Tibial artery (tissue), 4 donors: ENCODE results near the gene CDK5.
A peak's percentile ranks its signal among the peaks of the same experiment; 100 is the strongest.

ENCODE experiments used
- DNase-seq, 2 donors: peaks; one replicate each; pipeline ENCODE4 v3.0.0-alpha.2; 2019
- H3K27ac ChIP-seq, 2 donors: fragments of 200-600 bp; sonication (generic) in 1 of 2; 1 replicate in 1 of 2; 2 replicates in 1 of 2; pipeline ENCODE4 v1.5.1; 2018 to 2019; ENCODE audit warnings: mild to moderate bottlenecking in 1 of 2
- H3K27me3 ChIP-seq, 2 donors: fragments of 200-600 bp; sonication (generic) in 1 of 2; one replicate each; pipeline versions ENCODE4 v1.5.1 to v1.6.0; 2016 to 2019
- H3K36me3 ChIP-seq, 3 donors: fragments of 200-600 bp; sonication (generic) in 2 of 3; one replicate each; pipeline ENCODE4 v1.5.1; 2016 to 2019; ENCODE audit warnings: mild to moderate bottlenecking in 2 of 3
- H3K4me1 ChIP-seq, 4 donors: fragments of 200-600 bp; sonication (generic) in 2 of 4; 1 replicate in 3 of 4; 2 replicates in 1 of 4; pipeline ENCODE4 v1.5.1; 2016 to 2019
- H3K4me3 ChIP-seq, 2 donors: fragments of 200-600 bp; sonication (generic) in 1 of 2; 1 replicate in 1 of 2; 2 replicates in 1 of 2; pipeline ENCODE4 v1.5.1; 2018 to 2019; ENCODE audit warnings: mild to moderate bottlenecking in 2 of 2
- H3K9me3 ChIP-seq, 3 donors: fragments of 200-600 bp; sonication (generic) in 1 of 3; one replicate each; pipeline ENCODE4 v1.5.1; 2016 to 2019
- intact Hi-C: fragments of 100-400 bp; cut with DNase I; formaldehyde crosslinking; loops from one replicate; pipeline ENCODE4 v1.15.0; 2023; ENCODE audit warnings: low total_unique reads
- TF ChIP-seq, protein P1 (sequence below), 2 experiments: fragments of 200-600 bp in 1 of 2; fragments of 450-650 bp in 1 of 2; IDR thresholded peaks; one replicate each; pipeline ENCODE4 v1.5.1; 2017 to 2019; ENCODE audit warnings: antibody characterized with exemption in 2 of 2, mild to moderate bottlenecking in 1 of 2, moderate library complexity in 1 of 2

Gene CDK5

DNA sequence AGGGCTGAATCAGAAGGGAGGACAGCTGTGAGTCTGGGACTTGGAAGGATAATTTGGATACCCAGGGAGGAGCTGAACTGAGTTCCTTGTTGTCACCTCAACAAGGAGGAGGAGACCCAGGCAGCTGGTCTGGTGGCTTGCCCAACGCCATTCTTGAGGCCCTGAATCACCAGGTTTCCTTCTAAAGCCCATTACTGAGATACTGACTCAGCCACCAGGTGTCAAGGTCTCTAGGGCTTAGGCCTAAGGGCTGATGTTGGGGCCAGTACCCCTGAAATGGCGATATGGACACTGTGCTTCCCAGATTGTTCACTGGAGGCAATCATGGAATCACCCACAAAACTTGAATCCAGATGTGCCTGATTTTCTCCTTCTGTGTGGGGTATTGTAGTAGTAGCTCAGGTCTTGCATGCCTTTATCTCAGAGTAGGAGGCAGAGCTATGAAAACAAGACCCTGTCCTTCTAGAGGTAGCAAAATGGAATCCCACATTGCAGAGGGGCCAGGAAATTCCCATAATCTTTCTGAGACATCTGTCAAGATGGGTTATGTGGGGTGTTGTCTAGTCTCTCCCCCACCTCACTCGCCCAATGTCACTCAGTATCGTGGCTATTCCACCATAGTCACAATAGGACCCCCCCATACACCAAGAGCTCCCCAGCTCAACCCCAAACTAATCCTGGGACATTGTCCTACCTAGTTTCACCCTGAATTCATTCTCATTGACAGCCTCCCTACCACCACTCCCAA, 31.6 kb downstream of the CDK5 start:
- Histone ChIP-seq H3K4me3 (no peak overlapping the region), H3K36me3 (no peaks in the 10 kb centered on the region), H3K27me3 (peaks cover 0 to 18% of the 10 kb centered on the region in 2 donors), H3K9me3 (no peaks in the 10 kb centered on the region), H3K27ac (no peak overlapping the region), H3K4me1 (peaks cover 0 to 12% (median 4%) of the 10 kb centered on the region in 4 donors)
- intact Hi-C loops: no loop called here
- TF ChIP-seq, protein P1, sequence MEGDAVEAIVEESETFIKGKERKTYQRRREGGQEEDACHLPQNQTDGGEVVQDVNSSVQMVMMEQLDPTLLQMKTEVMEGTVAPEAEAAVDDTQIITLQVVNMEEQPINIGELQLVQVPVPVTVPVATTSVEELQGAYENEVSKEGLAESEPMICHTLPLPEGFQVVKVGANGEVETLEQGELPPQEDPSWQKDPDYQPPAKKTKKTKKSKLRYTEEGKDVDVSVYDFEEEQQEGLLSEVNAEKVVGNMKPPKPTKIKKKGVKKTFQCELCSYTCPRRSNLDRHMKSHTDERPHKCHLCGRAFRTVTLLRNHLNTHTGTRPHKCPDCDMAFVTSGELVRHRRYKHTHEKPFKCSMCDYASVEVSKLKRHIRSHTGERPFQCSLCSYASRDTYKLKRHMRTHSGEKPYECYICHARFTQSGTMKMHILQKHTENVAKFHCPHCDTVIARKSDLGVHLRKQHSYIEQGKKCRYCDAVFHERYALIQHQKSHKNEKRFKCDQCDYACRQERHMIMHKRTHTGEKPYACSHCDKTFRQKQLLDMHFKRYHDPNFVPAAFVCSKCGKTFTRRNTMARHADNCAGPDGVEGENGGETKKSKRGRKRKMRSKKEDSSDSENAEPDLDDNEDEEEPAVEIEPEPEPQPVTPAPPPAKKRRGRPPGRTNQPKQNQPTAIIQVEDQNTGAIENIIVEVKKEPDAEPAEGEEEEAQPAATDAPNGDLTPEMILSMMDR (IDR thresholded peaks at IDR 0.05): no peak
- DNase-seq: no peak

DNA sequence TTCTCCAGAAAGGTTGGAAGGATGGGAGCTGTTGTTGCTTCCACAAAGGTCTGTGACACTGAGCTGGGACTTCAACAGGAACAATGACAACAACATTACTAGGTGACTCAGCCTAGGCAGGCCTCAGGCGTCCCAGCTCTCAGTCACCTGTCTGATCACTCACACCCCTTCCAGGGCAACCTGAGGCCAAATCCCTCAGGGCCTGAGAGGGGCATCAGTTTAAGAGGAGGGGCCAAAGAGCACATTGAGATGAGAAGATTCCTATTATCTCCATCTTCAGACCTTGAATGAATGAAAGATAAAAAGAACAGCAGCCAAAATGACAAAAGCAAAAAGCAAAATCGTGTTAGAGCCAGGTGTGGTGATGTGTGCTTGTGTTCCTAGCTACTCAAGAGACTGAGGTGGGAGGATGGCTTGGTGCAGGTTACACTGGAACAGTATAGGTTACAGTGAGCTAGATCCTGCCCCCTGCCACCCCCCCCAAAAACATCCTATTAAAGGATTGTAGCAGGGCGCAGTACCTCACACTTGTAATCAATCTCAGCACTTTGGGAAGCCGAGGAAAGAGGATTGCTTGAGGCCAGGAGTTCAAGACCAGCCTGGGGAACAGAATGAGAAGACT, 33.2 kb downstream of the CDK5 start, which contains the start of gene ATG9B:
TSS of gene ATG9B (minus strand) at position 60 of the 622 bp plus-strand sequence. CDS start 71 bp downstream, outside the sequence.
- Histone ChIP-seq H3K27ac (no peak within 1 kb of the TSS), H3K27me3 (peaks cover 0 to 33% of the 10 kb centered on the region in 2 donors), H3K4me3 (no peak within 1 kb of the TSS), H3K36me3 (no peaks in the 10 kb centered on the region), H3K9me3 (no peaks in the 10 kb centered on the region), H3K4me1 (peaks cover 0 to 9% (median 4%) of the 10 kb centered on the region in 4 donors)
- DNase-seq: no peak
- TF ChIP-seq, protein P1 (IDR thresholded peaks at IDR 0.05): no peak
- intact Hi-C loops: no loop called here

DNA sequence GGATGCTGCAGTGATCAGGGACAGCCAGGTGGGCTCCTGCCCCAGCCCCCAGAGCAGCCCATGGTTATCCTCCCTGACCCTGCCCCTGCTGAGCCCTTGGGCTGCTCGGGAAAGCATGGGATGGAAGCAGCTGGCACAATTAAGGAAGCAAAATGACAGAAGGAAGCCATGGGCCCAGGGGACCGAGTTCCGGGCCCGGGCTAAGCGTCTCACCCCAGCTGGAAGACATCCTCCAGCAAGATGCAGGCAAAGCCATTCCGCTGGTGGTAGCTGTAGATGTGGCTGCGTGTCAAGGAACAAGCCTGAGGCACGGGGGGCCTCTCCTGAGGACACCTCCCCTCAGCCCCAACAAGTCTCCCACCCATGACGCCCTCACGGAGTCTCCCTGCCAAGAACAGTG, 34.5 kb downstream of the CDK5 start:
- H3K27ac ChIP-seq: no peak overlapping the region

DNA sequence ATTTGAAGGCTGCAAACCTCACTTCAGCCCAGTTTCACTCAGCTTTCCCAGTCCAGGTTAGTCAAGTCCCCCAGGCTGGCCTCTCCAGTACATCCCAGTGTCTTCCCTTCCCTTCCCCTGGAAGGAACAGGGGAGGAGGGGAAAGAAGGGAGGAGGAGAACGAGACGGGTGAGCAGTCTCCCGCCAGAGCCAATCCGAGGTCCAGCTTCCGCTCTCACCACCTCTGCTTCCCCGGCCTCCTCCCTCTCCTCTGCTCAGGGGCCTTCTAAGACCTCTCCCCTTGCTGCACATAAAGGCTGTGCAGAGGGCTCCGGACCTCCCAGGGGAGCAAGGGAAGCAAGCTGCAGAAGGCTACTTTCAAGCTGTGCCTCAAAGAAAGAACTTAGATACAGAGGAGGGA, 37.5 kb downstream of the CDK5 start:
- no peaks in the 10 kb centered on the region for H3K36me3 ChIP-seq
- H3K9me3 ChIP-seq: no peaks in the 10 kb centered on the region
- TF ChIP-seq, protein P1 (IDR thresholded peaks at IDR 0.05): no peak
- H3K4me1 ChIP-seq: peaks cover 0 to 19% (median 14%) of the 10 kb centered on the region in 4 donors
- intact Hi-C loops: no loop called here
- DNase-seq: no peak
- no peak overlapping the region for H3K4me3 ChIP-seq
- H3K27ac ChIP-seq: no peak overlapping the region
- peaks cover 0 to 77% of the 10 kb centered on the region in 2 donors for H3K27me3 ChIP-seq

More for the DNA sequence above, 34.5 kb downstream of the CDK5 start:
- Histone ChIP-seq H3K9me3 (no peaks in the 10 kb centered on the region), H3K36me3 (no peaks in the 10 kb centered on the region), H3K4me3 (no peak overlapping the region), H3K4me1 (peaks cover 0 to 12% (median 10%) of the 10 kb centered on the region in 4 donors), H3K27me3 (peaks cover 0 to 46% of the 10 kb centered on the region in 2 donors)
- TF ChIP-seq, protein P1 (IDR thresholded peaks at IDR 0.05): no peak
- no peak for DNase-seq
- intact Hi-C loops: no loop called here

DNA sequence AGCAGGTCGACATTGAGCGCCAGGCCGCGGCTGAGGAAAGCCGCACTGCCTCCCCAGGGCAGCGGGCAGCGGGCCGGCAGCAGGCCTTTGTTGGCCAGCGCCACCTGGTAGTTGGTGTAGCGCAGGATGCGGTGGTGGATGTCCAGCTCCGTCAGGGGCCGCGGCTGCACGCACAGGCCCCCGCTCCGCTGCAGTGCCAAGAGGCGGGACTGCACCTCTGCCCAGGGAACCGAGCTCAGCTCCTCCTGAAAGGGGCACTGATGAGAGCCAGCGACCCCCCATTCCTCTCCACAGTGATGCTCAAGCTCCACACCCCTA, 38.6 kb downstream of the CDK5 start:
- H3K4me3 ChIP-seq: peak overlapping the region in 1 of 2 donors; percentile 35
- peaks cover 0 to 22% (median 15%) of the 10 kb centered on the region in 4 donors for H3K4me1 ChIP-seq
- DNase-seq: no peak
- H3K27me3 ChIP-seq: peaks cover 0 to 85% of the 10 kb centered on the region in 2 donors
- TF ChIP-seq, protein P1 (IDR thresholded peaks at IDR 0.05): no peak
- intact Hi-C loops: loop anchor here (10.0 kb wide), 1 partner anchor 96 kb away; no protein-coding TSS in a partner anchor
- H3K9me3 ChIP-seq: no peaks in the 10 kb centered on the region
- H3K36me3 ChIP-seq: no peaks in the 10 kb centered on the region
- no peak overlapping the region for H3K27ac ChIP-seq
